AG04450 (cell line): Measurements from ENCODE around the gene PDIA2. TPM values are rescaled to one million over a fixed set of nuclear protein-coding genes. Genes with fewer than 3 reads are reported as not detected.

ENCODE experiments used
- CTCF ChIA-PET: fragments of 300-600, 350-600 bp; formaldehyde crosslinking; extraction: SDS; loops from one replicate; lab custom pipeline; 2022; ENCODE audit warnings: antibody characterized with exemption, inconsistent platforms; lab: Charles Lee
- POLR2A ChIA-PET: fragments of 350-600 bp; formaldehyde crosslinking; extraction: SDS; loops from one replicate; lab custom pipeline; 2021; ENCODE audit warnings: antibody characterized with exemption, inconsistent platforms; lab: Yijun Ruan, JAX
- DNase-seq: peaks from one replicate; pipeline ENCODE4 v3.0.0-alpha.2; 2011; ENCODE audit warnings: low read depth, low spot score
- H3K27ac ChIP-seq: one replicate; pipeline ENCODE4 v1.5.1; 2012; ENCODE audit warnings: low read depth, low read length, control low read depth
- H3K27me3 ChIP-seq: one replicate; pipeline ENCODE4 v1.6.0; 2012; ENCODE audit warnings: low read length; ENCODE audit not compliant: control insufficient read depth, insufficient read depth
- H3K4me3 ChIP-seq: 2 replicates; pipeline ENCODE4 v1.5.1; 2011; ENCODE audit warnings: mild to moderate bottlenecking, low read depth, low read length, control low read depth
- H3K9me3 ChIP-seq: 2 replicates; pipeline ENCODE4 v1.5.1; 2012; ENCODE audit warnings: low read length; ENCODE audit not compliant: control insufficient read depth, insufficient read depth
- polyA plus RNA-seq: library from polyadenylated mRNA; depleted of rRNA; stranded (reverse); fragments of >200 nt; gene quantifications from 2 replicates; pipeline ENCODE4 v1.2.3, GENCODE V29; 2011
- TF ChIP-seq, protein P1 (sequence below): IDR thresholded peaks from 2 replicates; pipeline ENCODE4 v1.5.1; 2011; ENCODE audit warnings: low read depth, low read length, control low read depth, inconsistent platforms

PDIA2 gene
- polyA plus RNA-seq, 1 experiment: 0.45 TPM

DNA sequence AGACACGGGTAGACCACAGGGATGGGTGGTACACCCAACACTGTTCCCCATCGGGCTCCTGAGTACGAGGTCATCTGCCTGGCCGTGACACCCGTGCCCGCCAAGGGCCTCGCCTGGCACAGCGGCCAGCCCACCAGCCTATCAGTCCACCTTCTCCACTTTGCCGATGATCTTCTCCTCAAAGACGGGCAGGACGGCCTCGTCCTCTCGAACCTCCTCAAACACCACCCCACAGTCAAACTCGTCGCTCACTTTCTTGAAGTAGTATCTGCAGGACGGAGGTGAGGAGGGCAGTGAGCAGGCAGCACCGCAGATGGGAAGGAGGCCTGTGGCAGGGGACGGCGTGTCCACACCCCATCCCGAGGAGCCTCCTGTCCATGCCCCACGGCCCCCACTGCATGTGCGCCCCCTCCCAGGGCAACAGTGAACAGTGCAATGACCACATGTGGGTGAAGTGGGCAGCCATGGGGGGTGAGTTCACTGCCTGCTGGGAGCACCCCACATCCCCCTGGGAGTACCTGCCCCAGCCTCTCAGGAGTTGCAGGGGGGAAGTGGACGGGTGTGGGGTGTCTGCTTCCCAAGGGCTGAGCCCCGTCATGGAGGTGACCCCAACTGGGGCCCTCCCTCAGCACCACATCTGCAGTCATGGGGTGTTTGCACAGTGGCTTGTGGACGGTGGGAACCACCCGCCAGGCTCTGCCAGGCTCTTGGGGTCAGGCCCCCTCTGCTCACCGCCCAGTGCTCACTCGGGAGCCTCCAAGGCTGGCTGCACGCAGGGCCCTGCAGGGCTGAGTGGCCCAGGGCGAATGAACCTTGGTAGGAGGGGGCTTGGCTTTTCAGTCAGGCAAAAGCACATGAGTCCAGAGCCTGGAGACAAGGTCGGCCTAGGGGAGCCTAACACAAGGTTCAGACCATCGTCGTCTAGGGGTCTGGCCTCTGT is 5.3 kb downstream of the PDIA2 start:
- H3K9me3 ChIP-seq: peaks cover 25% of the 10 kb centered on the region
- no peak overlapping the region for H3K4me3 ChIP-seq
- H3K27ac ChIP-seq: no peak overlapping the region
- DNase-seq: no peak
- TF ChIP-seq, protein P1, sequence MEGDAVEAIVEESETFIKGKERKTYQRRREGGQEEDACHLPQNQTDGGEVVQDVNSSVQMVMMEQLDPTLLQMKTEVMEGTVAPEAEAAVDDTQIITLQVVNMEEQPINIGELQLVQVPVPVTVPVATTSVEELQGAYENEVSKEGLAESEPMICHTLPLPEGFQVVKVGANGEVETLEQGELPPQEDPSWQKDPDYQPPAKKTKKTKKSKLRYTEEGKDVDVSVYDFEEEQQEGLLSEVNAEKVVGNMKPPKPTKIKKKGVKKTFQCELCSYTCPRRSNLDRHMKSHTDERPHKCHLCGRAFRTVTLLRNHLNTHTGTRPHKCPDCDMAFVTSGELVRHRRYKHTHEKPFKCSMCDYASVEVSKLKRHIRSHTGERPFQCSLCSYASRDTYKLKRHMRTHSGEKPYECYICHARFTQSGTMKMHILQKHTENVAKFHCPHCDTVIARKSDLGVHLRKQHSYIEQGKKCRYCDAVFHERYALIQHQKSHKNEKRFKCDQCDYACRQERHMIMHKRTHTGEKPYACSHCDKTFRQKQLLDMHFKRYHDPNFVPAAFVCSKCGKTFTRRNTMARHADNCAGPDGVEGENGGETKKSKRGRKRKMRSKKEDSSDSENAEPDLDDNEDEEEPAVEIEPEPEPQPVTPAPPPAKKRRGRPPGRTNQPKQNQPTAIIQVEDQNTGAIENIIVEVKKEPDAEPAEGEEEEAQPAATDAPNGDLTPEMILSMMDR: no peak
- H3K27me3 ChIP-seq: no peaks in the 10 kb centered on the region
- ChIA-PET CTCF (no interaction called here), POLR2A (no interaction called here)

DNA sequence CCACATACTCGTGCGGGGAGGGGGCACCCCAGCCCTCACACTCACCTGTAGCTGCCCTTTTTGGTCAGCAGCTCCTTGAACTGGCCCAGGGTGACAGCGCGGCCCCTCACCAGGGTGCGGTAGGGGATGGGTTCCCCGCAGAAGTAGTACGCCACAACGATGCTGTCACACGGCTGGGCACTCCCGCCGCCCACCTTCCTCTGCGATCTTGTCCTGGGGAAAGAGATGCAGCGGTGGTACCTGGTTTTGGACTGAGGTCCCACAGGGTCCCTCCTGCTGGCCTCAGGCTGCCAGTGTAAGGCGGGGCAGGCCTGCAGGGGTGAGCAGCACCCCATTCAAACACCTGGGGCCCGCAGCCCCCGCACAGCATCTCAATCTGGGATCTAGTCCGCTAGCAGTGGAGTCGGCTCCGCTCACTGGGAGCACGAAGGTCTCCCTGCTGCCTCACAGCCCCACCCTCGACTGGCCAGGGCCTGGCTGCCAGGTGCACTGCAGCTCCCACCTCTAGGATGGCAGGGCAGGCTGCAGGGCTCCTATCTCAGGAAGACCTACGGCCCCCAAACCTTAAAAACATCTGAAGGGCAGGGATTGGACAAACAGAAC is 6.5 kb downstream of the PDIA2 start:
- H3K27me3 ChIP-seq: no peaks in the 10 kb centered on the region
- no peak overlapping the region for H3K27ac ChIP-seq
- peaks cover 21% of the 10 kb centered on the region for H3K9me3 ChIP-seq
- ChIA-PET POLR2A (no interaction called here), CTCF (no interaction called here)
- no peak for DNase-seq
- no peak overlapping the region for H3K4me3 ChIP-seq
- TF ChIP-seq, protein P1: no peak

DNA sequence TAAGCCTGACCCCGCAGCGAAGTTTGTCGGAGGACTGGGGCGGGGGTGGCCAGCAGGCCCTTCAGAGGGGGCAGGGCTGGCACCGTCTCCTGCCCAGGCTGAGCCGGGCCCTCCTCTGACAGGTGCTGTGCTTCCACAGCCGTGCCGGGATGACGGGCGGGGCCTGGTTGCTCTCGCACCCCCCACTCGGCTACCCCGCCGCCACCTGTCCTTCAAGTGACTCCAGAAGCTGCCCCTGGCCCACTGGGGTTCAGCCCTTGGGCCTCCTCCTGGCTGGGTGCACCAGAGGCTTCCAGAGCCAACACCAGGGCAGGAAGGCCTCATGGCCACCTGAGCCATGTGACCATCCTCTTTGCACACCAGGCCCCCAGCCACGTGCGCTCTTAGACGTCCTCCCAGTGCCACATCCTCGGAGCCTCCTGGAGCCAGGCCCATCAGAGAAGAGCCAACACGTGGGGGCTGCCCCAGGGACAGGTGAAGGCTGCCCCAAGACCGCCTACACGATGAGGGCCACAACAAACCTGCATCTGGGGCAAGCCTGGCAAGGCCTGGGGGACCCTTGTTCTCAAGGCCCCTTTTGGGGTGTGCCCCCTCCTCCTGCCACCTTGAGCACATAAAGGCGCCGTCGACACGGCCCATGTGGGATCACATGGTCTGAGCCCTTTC is 7.2 kb downstream of the PDIA2 start:
- Histone ChIP-seq H3K9me3 (peaks cover 14% of the 10 kb centered on the region), H3K27ac (no peak overlapping the region), H3K27me3 (no peaks in the 10 kb centered on the region), H3K4me3 (no peak overlapping the region)
- TF ChIP-seq, protein P1: no peak
- ChIA-PET CTCF (no interaction called here), POLR2A (no interaction called here)
- DNase-seq: no peak

DNA sequence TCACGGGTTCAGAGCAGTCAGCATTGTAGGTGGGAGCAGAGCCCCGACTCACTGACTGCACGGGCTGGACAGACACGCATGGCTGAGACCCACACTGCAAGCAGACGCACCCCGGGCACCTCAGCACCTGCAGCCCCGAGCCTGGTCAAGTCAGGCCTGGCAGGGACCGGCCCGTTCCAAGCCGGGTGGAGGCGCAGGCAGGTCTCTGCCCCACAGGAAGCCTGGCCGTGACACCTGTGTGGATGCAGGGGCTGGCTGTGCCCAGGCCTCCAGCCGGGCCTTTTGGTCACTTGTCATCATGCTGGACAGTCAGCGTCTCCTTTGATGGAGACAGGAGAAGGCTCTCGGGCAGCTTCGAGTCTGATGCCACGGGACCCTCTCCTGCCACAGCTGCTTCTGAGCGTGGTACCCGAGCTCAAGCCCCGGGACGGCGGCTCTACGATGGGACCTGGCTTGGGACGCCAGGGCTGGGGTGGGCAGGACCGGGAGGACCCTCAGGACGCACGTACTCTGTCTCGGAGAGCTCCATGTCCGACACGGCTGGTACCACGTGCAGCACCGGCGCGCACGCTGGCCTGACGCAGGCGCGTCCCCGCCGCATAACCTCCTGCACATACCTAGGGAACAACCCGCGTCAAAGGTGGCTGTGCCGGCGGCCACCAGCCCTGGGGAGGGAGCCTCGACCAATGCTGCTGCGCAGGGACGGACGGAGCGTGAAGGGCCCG is 7.9 kb downstream of the PDIA2 start:
- no peak overlapping the region for H3K27ac ChIP-seq
- CTCF ChIA-PET: no interaction called here
- TF ChIP-seq, protein P1: no peak
- no peak overlapping the region for H3K4me3 ChIP-seq
- no peaks in the 10 kb centered on the region for H3K27me3 ChIP-seq
- no peak for DNase-seq
- H3K9me3 ChIP-seq: peaks cover 8% of the 10 kb centered on the region
- POLR2A ChIA-PET: no interaction called here
